Right ventricle myocardium superior (tissue), 1 donor: ENCODE data around the gene ATP6AP2. TPM values are rescaled to one million over a fixed set of nuclear protein-coding genes. Genes with fewer than 3 reads are reported as not detected.

ENCODE experiments used
- ATAC-seq: fragments of 200-7000 bp; cut with Tn5 transposase; one replicate; pipeline ENCODE4 v1.9.1; 2020; ENCODE audit warnings: mild to moderate bottlenecking; ENCODE audit not compliant: poor library complexity
- DNase-seq: peaks from one replicate; pipeline ENCODE4 v3.0.0-alpha.2; 2020
- intact Hi-C: fragments of 100-400 bp; cut with DNase I; formaldehyde crosslinking; loops from one replicate; pipeline ENCODE4 v1.11.2; 2022
- long read RNA-seq: library from polyadenylated mRNA; unstranded; transcript quantifications from one replicate; pipeline ENCODE4 v2.0.0, GENCODE V29; 2021
- total RNA-seq: library from RNA; stranded (reverse); fragmentation: NEBNext Ultra II Directional; extraction: Animal tissue kit (Norgen Biotek cat#: 25700); gene quantifications from one replicate; pipeline ENCODE4 v1.2.1, GENCODE V29; 2021
- donor health status: DM: no; HTN: yes; CAD: no; lungs with severe emphysema.

The ATP6AP2 gene, protein sequence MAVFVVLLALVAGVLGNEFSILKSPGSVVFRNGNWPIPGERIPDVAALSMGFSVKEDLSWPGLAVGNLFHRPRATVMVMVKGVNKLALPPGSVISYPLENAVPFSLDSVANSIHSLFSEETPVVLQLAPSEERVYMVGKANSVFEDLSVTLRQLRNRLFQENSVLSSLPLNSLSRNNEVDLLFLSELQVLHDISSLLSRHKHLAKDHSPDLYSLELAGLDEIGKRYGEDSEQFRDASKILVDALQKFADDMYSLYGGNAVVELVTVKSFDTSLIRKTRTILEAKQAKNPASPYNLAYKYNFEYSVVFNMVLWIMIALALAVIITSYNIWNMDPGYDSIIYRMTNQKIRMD
- 41.0 TPM for total RNA-seq
- long read RNA-seq, transcript ATP6AP2-217 (9 exons, 2,337 nt) = major isoform, 107 of 113 reads
- long read RNA-seq, partial matches to known transcripts = 2 of 113 reads
- long read RNA-seq, other reads (novel, unspliced or antisense) = 0 of 113 reads

DNA sequence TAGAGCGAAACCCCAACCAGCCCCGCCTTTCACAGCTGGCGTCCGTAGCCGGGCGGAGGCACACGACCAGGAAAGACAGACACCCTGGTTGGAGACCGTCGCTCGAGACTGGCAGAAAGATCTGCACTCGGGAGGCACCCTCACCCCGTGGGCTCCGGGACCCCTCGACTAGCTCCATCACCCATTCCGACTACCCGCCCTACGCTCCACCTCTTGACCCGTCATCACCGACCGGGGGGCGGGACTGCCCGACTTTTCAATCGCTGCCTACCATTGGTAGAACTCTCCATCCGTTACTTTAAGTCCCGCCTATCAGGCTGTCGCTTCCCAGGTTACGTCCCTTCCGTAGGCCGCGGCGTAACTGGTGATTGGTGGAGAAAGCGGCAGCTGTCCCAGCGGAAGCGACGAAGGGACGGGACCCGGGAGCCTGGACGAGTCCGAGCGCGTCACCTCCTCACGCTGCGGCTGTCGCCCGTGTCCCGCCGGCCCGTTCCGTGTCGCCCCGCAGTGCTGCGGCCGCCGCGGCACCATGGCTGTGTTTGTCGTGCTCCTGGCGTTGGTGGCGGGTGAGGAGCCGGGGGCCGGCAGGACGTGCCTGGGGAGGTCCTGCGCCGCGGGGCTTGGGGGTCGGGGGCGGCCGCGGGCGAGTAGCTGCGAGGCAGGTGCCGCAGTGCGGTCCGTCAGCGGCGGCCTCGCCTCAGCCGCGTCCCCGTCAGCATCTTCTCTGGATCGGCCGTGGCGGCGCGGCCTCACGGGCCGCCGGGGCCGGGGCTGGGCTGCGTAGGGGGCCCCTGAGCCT lies at the start of gene ATP6AP2:
TSS of gene ATP6AP2 (plus strand) at position 434 of the 799 bp plus-strand sequence. CDS start at position 530, 96 bp downstream.
- ATAC-seq = peak; percentile 99
- intact Hi-C loops = no loop called here
- DNase-seq = peak; percentile 94

DNA sequence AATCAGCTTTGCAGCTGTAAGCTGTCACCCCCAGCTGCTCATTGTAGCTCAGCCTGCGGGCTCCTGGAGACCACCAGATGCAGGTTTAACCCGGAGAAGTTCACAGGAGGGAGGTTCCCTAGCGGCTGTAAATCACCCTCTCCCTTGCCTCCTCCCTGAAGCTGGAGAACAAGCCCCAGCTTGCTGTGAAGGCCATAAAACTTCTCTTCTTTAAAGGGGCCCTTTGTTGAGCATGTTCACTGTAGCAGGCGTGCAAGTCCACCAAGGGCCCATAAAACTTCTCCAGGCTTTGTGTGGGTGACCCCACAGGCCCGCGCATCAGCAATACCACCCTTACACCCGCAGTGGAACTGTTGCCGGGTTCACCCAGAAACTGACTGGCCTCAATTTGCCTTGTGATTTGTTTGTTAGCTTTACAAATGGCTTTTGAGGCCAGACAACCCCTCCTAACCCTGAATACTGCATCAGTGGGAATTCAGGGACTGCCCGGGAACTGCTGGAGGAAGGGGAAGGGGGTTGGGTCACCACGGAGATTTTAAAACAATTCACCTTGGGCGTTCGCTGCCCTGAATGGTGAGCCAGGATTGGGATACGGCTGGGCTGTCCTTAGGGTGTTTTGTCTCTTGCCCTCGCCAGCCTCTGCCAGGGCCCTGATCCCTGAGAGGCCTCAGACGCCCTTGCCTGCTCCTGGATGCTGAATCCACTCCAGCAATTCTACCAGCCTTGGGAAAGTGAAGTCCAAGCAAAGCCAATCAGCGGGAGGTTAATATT lies 49.5 kb upstream of the ATP6AP2 start:
- intact Hi-C loops = no loop called here
- DNase-seq (no peak), ATAC-seq (peak; percentile 46)

DNA sequence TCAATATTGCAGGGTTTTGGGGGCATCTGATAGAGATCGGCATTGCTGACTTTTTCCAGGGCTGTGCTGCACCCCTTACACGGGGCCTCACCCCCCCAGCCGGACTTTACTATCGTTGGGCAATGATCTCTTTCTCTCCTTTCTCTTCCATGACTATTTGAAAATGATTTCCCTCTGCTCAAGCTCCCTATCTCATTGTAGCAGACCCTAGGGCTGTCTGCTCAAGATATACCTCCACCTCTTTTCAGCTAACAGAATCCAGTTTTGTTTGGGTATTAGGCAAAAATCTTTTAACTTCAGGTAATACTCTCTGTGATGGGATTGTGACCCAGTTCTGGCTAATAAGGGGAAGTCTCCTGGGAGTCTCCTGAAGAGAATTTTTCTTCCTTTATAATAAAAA lies 43.5 kb upstream of the ATP6AP2 start:
- no peak for ATAC-seq
- intact Hi-C loops = no loop called here
- no peak for DNase-seq

DNA sequence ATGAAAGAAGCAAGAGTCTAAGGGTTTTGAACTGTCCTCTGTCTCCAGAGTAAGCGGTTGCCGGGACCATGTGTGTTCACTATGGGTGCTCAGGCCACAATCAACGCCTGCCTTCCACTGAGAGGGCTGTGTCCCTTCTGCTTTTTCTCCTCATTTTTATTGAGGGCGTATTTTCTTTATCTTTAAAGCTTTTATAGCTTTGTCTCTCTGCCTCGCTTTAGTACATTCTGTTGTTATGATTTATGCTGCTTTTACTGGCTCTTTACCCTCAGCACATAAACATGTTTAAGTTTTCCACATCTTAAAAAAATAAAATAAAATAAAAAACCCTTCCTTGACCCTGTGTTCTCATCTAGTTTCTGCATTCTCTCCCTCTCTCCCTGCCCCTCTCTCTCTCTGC lies 42.4 kb upstream of the ATP6AP2 start:
- ATAC-seq = no peak
- intact Hi-C loops = no loop called here
- DNase-seq = no peak

DNA sequence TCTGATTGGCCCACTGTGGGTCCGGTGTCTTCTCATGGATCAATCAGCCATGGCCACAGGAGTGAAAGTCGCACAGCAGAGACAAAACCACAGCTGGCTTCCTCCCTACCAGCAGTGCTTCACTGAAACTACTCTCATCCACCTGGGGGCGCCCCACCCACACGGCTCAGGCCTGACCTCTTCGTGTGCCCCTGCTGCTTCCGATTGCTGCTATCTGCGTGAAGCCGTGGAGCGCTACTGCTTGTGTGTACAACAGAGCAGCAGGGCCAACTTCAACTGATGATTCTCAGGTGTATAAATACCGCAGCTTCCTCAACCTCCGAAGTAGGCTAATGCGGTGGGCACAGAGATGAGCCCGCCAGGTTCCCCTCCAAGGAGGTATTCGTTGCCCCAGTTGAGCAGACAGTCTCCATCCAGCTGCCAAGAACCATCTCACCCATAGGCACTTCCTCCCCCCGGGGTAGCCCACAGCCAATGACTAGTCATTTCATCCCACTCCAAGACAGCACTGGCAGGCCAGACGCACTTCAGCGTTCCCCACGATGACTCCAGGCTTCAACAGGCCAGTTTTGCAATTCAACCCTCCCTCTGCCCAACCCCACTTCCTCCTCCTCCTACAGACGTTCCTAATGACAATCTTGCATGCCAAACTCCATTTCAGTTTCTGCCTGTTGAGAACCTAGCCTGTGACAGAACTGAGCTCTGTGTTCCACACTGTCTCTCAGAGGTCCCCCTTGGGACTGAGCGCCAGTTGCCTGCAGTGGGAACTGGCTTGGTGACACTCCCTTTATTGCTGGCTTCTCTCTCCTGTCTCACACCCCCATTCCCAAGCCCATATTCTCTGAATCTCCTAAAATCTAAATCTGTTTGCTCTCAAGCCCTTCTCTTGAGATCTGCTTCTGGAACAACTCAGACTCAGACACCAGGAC lies 41.3 kb upstream of the ATP6AP2 start:
- ATAC-seq = peak; percentile 83
- peak; percentile 61 for DNase-seq
- intact Hi-C loops = no loop called here

DNA sequence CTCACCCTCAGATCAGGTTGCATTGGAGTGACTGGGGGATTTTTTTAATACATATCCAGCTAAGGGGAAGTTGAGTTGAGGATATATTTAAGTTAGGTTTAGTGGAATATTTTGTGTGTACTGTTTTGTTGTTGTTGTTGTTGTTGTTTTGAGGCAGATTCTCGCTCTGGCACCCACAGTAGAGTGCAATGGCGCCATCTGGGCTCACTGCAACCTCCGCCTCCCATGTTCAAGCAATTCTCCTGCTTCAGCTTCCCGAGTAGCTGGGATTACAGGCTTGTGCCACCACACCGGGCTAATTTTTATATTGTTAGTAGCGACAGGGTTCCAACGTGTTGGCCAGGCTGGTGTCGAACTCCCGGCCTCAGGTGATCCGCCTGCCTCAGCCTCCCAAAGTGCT lies 38.6 kb upstream of the ATP6AP2 start:
- DNase-seq (no peak), ATAC-seq (no peak)
- intact Hi-C loops = no loop called here

DNA sequence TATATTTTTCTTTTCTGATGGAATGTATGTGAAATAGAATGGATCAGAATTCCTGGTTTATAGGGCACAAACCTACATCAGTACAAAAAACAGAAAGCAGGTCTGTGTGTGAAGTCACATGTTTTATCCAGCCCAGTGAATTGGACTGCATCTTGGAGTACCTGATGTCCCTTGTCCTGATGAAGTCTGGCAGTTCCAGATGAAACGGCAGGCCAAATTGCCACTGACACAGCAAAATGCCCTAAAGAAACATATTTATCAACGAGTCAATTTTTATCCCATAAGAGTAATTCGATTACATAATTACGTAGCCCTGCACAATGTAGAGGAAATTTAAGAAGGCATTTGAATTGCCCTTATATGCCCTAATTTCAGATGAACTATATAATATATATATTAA lies 37.8 kb upstream of the ATP6AP2 start:
- intact Hi-C loops = no loop called here
- DNase-seq (no peak), ATAC-seq (no peak)

DNA sequence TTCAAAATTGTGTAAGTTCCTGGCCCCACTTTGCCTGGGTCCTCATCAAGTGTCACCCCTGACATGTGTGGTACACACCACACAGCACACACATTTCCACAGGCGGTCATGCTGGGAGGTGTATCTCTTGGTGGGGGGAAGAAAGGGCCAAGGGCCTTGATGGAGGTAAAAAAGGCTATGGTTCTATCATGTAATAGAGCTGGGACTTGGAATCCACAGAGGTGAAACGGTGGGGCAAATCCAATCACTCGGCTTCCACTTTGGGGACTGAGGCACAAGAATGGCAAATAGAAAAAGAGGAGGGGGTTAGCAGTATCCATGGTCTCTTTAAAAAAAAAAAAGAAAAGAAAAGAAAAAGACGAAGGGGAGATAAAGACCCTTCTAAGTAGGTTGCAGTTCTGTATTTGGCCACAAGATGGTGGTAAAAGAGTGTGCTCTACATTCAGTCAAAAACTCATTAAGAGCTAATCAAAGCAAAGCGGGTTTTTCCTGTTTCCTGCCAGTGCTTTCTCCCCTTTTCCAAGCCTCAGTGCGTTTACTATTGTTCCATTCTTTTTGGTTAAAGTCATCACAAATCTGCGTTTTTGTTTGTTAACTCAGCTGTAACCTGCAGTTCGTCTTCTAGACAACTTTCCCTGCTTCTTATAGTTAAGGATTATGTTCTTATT lies 37.0 kb upstream of the ATP6AP2 start:
- no peak for DNase-seq
- intact Hi-C loops = no loop called here
- ATAC-seq = peak; percentile 59

DNA sequence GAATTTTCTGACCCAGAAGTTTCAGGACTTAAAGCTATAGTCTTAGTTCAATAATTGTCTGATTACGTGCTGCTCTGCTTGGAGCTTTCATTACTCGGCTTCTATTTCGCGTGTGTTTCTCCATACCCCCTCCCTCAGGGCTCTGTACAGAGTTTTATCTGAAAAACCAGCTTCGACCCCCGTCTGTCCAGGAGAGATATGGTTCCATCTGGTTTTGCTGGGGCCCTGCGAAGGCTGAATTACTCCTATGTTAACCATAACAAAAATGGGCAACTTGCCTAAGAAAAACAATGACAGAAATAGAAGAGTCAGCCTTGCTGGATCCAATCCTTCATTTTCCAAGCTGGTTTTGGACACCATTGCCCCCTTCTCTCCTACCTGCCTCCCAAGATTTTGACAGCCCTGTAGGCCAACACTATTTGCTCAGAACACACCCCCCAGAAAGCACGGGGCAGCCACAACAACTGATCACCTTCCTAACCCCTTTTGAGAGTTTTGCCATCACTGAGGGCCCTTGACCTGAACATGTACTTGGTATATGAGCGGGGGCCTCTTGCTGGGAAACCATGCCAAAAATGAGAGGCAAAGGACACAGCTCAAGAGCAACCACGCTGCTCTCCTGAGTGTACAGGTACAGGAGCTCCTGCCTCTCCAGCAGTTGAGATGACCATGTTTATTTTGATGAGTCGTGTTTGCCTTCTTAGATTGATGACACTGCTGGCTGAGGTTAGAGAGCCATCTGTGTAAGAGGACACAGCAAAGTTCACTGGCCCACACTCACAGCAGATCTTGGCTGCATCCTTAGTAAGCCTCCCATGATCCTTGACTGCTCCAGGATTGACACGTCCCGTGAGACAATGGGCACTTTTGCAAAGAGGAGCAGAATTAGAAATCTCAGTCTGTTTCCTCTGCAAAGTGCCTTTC lies 36.2 kb upstream of the ATP6AP2 start:
- intact Hi-C loops = no loop called here
- no peak for DNase-seq
- ATAC-seq = no peak

DNA sequence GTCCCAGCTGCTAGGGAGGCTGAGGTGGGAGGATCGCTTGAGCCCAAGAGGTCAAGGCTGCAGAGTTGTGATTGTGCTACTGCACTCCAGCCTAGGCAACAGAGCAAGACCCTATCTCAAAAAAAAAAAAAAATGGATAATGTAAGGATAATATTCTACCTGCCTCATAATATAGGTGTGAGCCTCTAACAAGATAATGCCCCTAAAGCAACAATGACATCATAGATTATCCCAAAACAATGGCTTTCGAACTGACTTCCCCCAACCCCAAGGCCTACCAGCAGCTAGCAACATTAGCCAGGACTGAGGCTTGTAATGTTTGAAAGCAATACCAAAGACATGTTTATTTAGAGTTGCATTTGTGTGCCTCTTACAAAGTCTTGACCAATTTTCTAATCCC lies 33.9 kb upstream of the ATP6AP2 start:
- ATAC-seq (no peak), DNase-seq (no peak)
- intact Hi-C loops = no loop called here

DNA sequence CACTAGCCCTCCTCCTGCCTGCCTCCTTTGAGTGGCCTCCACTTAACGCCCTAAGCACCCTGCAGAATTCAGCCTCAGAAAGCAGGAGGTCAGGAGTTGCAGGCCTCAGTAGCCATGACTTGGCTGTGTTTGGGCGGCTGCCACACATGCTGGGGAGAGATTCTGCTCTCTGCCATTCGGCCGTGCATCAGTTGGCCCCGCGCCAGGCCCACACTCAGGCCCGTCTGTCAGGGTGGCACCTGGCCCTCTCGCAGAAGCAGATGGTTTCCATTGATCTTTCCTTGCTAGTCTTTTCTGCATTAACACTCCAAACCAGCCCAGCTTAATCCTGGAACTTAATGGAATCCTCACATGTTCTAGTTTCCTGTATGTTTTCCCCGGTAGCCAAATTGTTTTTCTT lies 30.7 kb upstream of the ATP6AP2 start:
- DNase-seq = no peak
- ATAC-seq = no peak
- intact Hi-C loops = no loop called here

DNA sequence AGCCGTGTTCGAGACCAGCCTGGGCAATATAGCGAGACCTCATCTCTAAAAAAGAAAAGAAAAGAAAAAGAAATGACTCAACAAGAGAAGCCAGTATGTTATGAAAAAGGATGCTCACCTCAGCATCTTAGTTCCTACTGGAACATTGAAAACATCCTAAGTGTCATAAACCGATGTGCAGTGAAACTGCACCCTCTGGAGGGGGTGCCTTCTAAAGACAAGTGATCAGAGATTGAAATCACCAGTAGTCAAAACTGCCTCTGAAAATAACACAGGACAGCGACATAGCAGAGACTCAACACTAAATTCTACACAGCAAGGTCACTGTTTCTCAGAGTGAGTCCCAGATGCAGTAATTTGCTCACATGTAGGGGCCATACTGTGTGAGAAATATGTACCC lies 28.0 kb upstream of the ATP6AP2 start:
- no peak for DNase-seq
- intact Hi-C loops = no loop called here
- no peak for ATAC-seq

DNA sequence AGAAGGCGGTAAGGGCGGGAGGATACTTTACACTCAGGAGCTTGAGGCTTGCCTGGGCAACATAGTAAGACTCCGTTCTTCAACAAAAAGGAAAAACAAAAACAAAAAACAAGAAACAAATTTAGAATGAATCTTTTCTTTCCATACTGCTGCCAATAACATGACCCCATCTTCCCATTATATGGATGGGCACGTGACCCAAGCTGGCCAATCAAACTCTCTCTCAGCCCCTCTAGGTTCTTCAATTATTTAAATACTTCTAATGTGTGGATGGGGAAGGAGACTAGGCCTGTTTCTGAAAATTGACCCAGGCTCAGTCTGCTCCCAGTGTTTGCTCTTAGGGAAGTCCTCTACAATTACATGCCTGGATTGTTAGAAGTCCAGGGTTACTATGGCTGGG lies 22.2 kb upstream of the ATP6AP2 start:
- ATAC-seq = no peak

DNA sequence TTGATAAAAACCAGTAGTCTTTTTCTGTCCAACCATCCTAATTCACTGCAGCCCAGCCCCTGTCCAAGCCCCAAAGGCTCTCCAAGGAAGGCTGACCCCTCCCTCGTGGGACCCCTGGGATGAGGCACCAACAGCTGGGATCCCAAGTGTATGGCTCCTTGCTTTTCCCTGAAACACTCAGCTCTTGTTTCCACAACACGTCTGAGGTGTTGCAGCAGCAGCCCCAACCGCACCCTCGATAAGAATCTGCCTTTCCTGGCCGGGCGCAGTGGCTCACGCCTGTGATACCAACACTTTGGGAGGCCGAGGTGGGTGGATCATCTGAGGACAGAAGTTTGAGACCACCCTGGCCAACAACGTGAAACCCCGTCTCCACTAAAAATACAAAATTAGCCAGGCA lies 17.0 kb upstream of the ATP6AP2 start:
- DNase-seq = no peak
- intact Hi-C loops = no loop called here
- ATAC-seq = no peak

More for the DNA sequence above, 22.2 kb upstream of the ATP6AP2 start:
- no peak for DNase-seq
- intact Hi-C loops = no loop called here

DNA sequence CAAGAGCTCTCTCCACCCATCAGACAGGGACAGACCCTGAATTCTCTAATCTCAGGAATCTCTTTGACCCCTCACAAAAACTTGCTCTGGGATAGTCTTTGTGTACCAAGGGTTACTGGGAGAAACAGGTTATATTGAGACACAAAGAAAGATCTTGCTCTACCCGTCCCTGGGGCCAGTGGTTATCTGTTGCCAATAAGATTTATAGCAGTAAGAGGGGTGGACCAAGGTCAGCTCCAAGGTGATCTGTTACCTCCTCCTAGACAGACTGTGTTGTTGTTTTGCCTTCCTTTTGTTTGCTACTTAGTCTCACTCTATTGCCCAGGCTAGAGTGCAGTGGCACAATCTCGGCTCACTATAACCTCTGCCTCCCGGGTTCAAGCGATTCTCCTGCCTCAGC lies 16.3 kb upstream of the ATP6AP2 start:
- DNase-seq = no peak
- intact Hi-C loops = no loop called here
- no peak for ATAC-seq

DNA sequence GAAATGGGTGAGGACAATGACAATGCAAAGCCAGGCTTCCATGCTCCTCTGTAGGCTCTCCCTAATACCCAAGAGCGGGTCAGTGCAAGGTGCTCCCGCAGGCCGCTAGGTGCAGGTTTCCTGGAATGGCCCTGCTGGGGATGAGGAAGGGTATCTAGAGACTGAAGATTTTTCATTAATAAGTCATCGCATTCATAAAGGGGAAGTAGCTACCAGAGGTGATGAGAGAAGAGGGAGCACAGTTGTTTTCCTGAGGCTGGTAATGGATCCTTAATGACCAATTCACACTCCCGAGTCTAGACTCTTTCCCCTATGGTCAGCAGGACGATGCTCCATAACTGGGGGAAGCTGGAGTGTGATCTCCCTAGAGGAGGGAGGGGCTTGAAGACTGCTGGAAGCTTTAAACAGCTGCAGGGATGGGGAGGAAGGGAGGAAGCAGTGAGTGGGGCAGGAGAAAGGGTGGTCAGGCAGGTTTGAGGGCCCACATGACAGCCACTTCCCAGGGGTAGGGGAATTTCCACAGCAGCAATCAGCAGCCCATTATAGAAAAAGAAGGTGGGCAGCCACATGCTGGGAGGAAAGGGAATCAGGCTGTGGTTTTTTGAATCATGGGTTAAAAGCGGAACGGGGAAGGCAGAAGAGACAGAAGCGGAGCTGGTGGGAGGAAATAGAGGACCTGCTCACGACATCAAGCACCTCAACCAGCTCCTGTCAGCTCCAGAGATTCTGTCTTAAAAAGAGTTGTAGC lies 10.2 kb upstream of the ATP6AP2 start:
- DNase-seq (no peak), ATAC-seq (no peak)
- intact Hi-C loops = no loop called here
